ENCODE results near the gene SYNGR3.

The SYNGR3 gene

DNA sequence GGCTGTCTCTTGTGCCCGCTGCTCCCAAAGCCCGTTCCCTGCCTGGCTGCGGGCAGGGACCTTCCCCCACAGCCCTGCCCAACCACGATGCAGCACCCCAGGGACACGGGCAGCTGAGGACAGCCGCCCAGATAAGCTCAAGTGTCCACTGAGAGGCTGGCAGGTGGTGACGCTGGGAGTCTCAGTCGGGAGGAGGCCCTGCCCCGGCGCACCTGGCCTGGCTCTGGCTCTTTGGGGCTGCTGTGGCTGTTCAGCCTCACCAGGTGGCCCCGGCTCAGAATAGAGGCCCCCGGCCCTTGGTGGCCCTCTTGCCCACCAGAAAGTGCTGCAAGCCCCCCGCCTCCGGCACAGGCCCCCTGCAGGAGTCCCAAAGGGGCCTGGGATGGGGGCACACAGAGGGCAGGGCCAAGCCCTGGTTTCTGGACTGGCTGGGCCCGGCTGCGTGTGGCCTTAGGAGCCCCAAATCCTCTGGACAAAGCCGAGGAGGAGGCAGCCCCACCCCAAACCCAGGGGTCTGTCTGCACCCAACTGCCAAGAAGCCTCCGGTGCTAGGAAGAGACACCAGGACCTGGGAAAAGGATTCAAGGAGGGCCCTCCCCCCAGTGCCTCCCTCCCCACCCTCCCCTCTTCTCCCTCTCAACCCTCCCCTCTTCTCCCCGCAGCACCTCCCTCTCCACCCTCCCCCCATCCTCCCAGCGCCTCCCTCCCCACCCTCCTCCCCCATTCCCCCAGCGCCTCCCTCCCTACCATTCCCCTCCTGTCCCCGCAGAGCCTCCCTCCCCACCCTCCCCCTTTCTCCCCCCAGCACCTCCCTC lies 52.6 kb downstream of the SYNGR3 start:
- no peak for DNase-seq (ENCODE audit: low spot score)

DNA sequence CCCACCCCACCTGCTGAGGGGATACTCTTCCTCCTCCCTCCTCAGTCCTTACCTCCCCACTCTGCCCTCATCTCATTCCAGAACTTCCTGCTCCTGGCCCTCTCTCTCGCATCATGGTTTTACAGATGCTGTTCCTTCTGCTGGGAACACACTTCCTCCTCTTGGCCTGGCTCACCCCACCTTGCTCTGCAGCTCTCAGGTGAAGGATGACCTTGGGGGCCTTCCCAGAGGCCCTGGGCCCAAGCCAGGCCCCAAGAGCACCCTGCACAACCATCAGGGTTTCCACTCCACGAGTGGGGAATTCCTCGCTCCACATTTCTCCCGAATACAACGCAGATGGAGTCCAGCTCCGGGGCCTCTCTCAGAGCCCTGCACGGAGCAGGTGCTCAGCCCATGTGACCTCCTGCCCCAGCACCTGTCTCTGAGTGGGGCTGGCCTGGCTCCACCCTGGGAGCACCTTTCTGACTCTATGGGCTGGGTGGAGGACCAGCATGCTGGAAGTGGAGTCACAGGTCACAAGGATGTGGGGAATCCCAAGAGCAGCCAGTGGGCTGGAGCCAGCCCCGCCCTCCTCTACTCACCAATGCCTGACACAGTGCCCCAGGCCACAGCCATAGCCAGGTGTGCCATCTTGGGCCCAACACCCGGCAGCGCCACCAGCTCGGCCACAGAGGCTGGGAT lies 53.4 kb downstream of the SYNGR3 start:
- no peak for DNase-seq (ENCODE audit: low spot score)
